ENCODE data around the gene COL26A1.
"Not testable (repeated sequence)": the region's sequence is repeated elsewhere in the genome, so short reads cannot be mapped to it uniquely, and the experiment has no call there.

Gene COL26A1

DNA sequence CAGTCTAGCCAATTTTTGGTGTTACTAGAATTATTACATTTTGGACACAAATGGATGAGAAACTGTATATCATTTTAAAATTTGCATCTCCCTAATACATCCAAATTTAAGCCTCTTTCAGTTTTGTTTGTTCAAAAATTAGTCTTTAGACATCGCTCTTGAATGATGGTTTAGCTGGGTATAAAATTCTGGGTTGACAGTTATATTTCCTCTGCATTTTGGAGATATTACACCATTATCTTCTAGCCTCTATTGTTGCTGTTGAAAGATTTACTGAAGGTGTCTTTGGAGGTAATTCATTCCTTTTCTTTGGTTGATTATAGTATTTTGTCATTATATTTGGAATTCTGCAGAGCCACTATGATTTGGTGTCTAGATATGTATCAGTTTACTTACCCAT, 116.5 kb downstream of the COL26A1 start:
- no peak overlapping the region for H2BK5ac ChIP-seq (ENCODE audit: low read length)
- no peak overlapping the region for H2BK15ac ChIP-seq (ENCODE audit: low read length)
- no peak overlapping the region for H3K14ac ChIP-seq (ENCODE audit: low read length)
- H2BK12ac ChIP-seq (ENCODE audit: low read length): no peak overlapping the region
- H3K4me2 ChIP-seq (ENCODE audit: insufficient read depth, low read length, poor library complexity, severe bottlenecking): no peak overlapping the region
- H3K4me3 ChIP-seq (ENCODE audit: low read length in 2 of 2): no peak overlapping the region
- DNase-seq (ENCODE audit: low spot score): no peak
- no peak overlapping the region for H2AK5ac ChIP-seq (ENCODE audit: low read depth, low read length)
- H3K79me1 ChIP-seq (ENCODE audit: low read depth, low read length): peaks cover 2% of the 10 kb centered on the region
- H4K8ac ChIP-seq (ENCODE audit: low read depth, low read length): no peak overlapping the region
- H3K4me1 ChIP-seq (ENCODE audit: control insufficient read depth in 2 of 2, insufficient read depth in 1 of 2, low read depth in 1 of 2, low read length in 2 of 2): no peaks in the 10 kb centered on the region
- H3K18ac ChIP-seq (ENCODE audit: low read length): no peak overlapping the region
- H2BK120ac ChIP-seq (ENCODE audit: low read depth, low read length): no peak overlapping the region
- H3K9ac ChIP-seq (ENCODE audit: low read depth, low read length, poor library complexity): no peak overlapping the region
- H3K36me3 ChIP-seq (replicated peaks in 1 of 2; ENCODE audit: control insufficient read depth in 2 of 2, insufficient read depth in 2 of 2, low read length in 2 of 2): peaks cover 0 to 2% of the 10 kb centered on the region in 2 donors
- H3K9me3 ChIP-seq (replicated peaks in 1 of 2; ENCODE audit: control insufficient read depth in 2 of 2, insufficient read depth in 1 of 2, low read depth in 1 of 2, low read length in 2 of 2): peaks cover 2 to 17% of the 10 kb centered on the region in 2 donors
- H3K27ac ChIP-seq (replicated peaks; ENCODE audit: low read length): no peak overlapping the region
- no peaks in the 10 kb centered on the region for H3K27me3 ChIP-seq (ENCODE audit: control insufficient read depth in 3 of 3, insufficient read depth in 3 of 3, low read depth in 1 of 3, low read length in 3 of 3)
- no peak overlapping the region for H3K4ac ChIP-seq (ENCODE audit: low read length)
- no peak overlapping the region for H3K23ac ChIP-seq (ENCODE audit: low read depth, low read length, poor library complexity)
- WGBS, 2 donors (ENCODE audit: extremely low coverage in 2 of 2, insufficient read length in 2 of 2, insufficient replicate concordance in 1 of 2): no CpG with 5 or more reads among the region's 1 CpG
- no peak overlapping the region for H4K91ac ChIP-seq (ENCODE audit: low read depth, low read length, poor library complexity)
- no peak overlapping the region for H2AFZ ChIP-seq (ENCODE audit: low read length)

DNA sequence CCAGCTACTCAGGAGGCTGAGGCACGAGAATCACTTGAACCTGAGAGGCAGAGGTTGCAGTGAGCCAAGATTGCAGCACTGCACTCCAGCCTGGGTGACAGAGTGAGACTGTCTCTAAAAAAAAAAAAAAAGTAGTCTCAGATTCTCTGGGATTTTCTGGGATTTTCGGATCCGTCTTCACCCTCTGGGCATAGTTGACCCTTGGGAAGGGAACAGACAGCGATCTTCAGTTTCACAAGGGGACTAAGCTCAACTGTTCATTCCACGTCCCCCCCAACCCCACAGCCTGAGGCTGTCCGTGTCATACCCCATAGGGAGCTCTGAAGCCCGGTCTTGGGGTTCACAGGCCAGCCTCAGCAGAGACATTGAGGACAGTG, 123.4 kb downstream of the COL26A1 start:
- not testable (repeated sequence) for H3K79me1 ChIP-seq (ENCODE audit: low read depth, low read length); H2AK5ac ChIP-seq (ENCODE audit: low read depth, low read length); H2BK120ac ChIP-seq (ENCODE audit: low read depth, low read length); H3K4ac ChIP-seq (ENCODE audit: low read length); H3K14ac ChIP-seq (ENCODE audit: low read length); DNase-seq (ENCODE audit: low spot score); H3K36me3 ChIP-seq (replicated peaks in 1 of 2; ENCODE audit: control insufficient read depth in 2 of 2, insufficient read depth in 2 of 2, low read length in 2 of 2); H3K9ac ChIP-seq (ENCODE audit: low read depth, low read length, poor library complexity); H3K27me3 ChIP-seq (ENCODE audit: control insufficient read depth in 3 of 3, insufficient read depth in 3 of 3, low read depth in 1 of 3, low read length in 3 of 3); H2BK5ac ChIP-seq (ENCODE audit: low read length); H3K23ac ChIP-seq (ENCODE audit: low read depth, low read length, poor library complexity); H4K91ac ChIP-seq (ENCODE audit: low read depth, low read length, poor library complexity); H2AFZ ChIP-seq (ENCODE audit: low read length); H4K8ac ChIP-seq (ENCODE audit: low read depth, low read length); H2BK12ac ChIP-seq (ENCODE audit: low read length); H3K4me3 ChIP-seq (ENCODE audit: low read length in 2 of 2); H3K9me3 ChIP-seq (replicated peaks in 1 of 2; ENCODE audit: control insufficient read depth in 2 of 2, insufficient read depth in 1 of 2, low read depth in 1 of 2, low read length in 2 of 2); H2BK15ac ChIP-seq (ENCODE audit: low read length)
- Histone ChIP-seq H3K4me2 (ENCODE audit: insufficient read depth, low read length, poor library complexity, severe bottlenecking) (peak overlapping the region; percentile 12), H3K18ac (ENCODE audit: low read length) (peak overlapping the region; percentile 84), H3K27ac (replicated peaks; ENCODE audit: low read length) (peak overlapping the region; percentile 59), H3K4me1 (ENCODE audit: control insufficient read depth in 2 of 2, insufficient read depth in 1 of 2, low read depth in 1 of 2, low read length in 2 of 2) (peaks cover 4 to 16% of the 10 kb centered on the region in 2 donors)
- WGBS, 2 donors (ENCODE audit: extremely low coverage in 2 of 2, insufficient read length in 2 of 2, insufficient replicate concordance in 1 of 2): no CpG with 5 or more reads among the region's 7 CpGs

DNA sequence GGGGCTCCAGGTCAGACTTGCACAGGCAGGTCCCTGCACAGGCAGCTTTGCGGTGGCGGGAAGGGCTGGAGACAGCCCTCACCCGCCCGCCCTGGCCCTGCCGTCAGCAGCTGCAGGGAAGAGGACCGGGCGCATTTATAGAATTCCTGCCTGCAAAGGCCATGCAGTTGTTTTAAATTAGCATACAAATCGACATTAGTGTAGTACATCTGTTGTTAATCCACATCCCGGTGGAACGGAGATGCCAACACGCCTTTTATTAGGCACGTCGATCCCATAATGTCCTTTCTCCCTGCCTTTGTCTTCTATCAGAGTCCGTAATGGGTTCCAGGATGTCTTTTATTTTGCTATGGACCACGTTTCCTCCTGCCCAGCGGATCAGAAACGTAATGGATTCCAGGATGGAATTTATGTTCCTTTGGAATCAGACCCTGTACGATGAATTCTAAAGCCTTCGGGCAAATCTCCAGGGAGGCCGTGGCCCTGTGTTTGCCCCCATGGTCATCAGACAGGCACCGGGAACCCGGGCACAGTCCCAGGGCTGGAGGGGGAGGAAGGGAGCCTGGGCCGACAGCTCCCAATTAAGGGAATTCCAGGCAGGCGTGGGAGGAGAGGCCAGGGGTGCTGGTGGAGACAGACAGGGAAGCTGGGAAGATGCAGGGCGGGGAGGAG, 123.9 kb downstream of the COL26A1 start:
- no peak overlapping the region for H2BK12ac ChIP-seq (ENCODE audit: low read length)
- no peaks in the 10 kb centered on the region for H3K79me1 ChIP-seq (ENCODE audit: low read depth, low read length)
- H2BK15ac ChIP-seq (ENCODE audit: low read length): no peak overlapping the region
- peak overlapping the region; percentile 59 for H3K27ac ChIP-seq (replicated peaks; ENCODE audit: low read length)
- H3K36me3 ChIP-seq (replicated peaks in 1 of 2; ENCODE audit: control insufficient read depth in 2 of 2, insufficient read depth in 2 of 2, low read length in 2 of 2): no peaks in the 10 kb centered on the region
- H2BK5ac ChIP-seq (ENCODE audit: low read length): no peak overlapping the region
- no peak overlapping the region for H3K23ac ChIP-seq (ENCODE audit: low read depth, low read length, poor library complexity)
- H3K4me1 ChIP-seq (ENCODE audit: control insufficient read depth in 2 of 2, insufficient read depth in 1 of 2, low read depth in 1 of 2, low read length in 2 of 2): peaks cover 4 to 16% of the 10 kb centered on the region in 2 donors
- H3K27me3 ChIP-seq (ENCODE audit: control insufficient read depth in 3 of 3, insufficient read depth in 3 of 3, low read depth in 1 of 3, low read length in 3 of 3): no peaks in the 10 kb centered on the region
- H3K4me3 ChIP-seq (ENCODE audit: low read length in 2 of 2): no peak overlapping the region
- H2AFZ ChIP-seq (ENCODE audit: low read length): no peak overlapping the region
- no peak overlapping the region for H4K8ac ChIP-seq (ENCODE audit: low read depth, low read length)
- H2BK120ac ChIP-seq (ENCODE audit: low read depth, low read length): no peak overlapping the region
- peaks cover 0 to 3% of the 10 kb centered on the region in 2 donors for H3K9me3 ChIP-seq (replicated peaks in 1 of 2; ENCODE audit: control insufficient read depth in 2 of 2, insufficient read depth in 1 of 2, low read depth in 1 of 2, low read length in 2 of 2)
- H3K4me2 ChIP-seq (ENCODE audit: insufficient read depth, low read length, poor library complexity, severe bottlenecking): peak overlapping the region; percentile 12
- WGBS, 2 donors (ENCODE audit: extremely low coverage in 2 of 2, insufficient read length in 2 of 2, insufficient replicate concordance in 1 of 2): no CpG with 5 or more reads among the region's 25 CpGs
- no peak overlapping the region for H3K4ac ChIP-seq (ENCODE audit: low read length)
- H4K91ac ChIP-seq (ENCODE audit: low read depth, low read length, poor library complexity): no peak overlapping the region
- peak overlapping the region; percentile 84 for H3K18ac ChIP-seq (ENCODE audit: low read length)
- no peak overlapping the region for H3K9ac ChIP-seq (ENCODE audit: low read depth, low read length, poor library complexity)
- H2AK5ac ChIP-seq (ENCODE audit: low read depth, low read length): no peak overlapping the region
- no peak overlapping the region for H3K14ac ChIP-seq (ENCODE audit: low read length)
- DNase-seq (ENCODE audit: low spot score): no peak

- Histone ChIP-seq H3K4me1 (ENCODE audit: control insufficient read depth in 2 of 2, insufficient read depth in 1 of 2, low read depth in 1 of 2, low read length in 2 of 2) (peaks cover 4 to 16% of the 10 kb centered on the region in 2 donors), H3K79me1 (ENCODE audit: low read depth, low read length) (no peaks in the 10 kb centered on the region), H3K27ac (replicated peaks; ENCODE audit: low read length) (no peak overlapping the region), H3K4me3 (ENCODE audit: low read length in 2 of 2) (no peak overlapping the region), H4K8ac (ENCODE audit: low read depth, low read length) (no peak overlapping the region), H3K9ac (ENCODE audit: low read depth, low read length, poor library complexity) (no peak overlapping the region), H3K27me3 (ENCODE audit: control insufficient read depth in 3 of 3, insufficient read depth in 3 of 3, low read depth in 1 of 3, low read length in 3 of 3) (no peaks in the 10 kb centered on the region), H2BK15ac (ENCODE audit: low read length) (no peak overlapping the region), H3K14ac (ENCODE audit: low read length) (no peak overlapping the region), H3K36me3 (replicated peaks in 1 of 2; ENCODE audit: control insufficient read depth in 2 of 2, insufficient read depth in 2 of 2, low read length in 2 of 2) (no peaks in the 10 kb centered on the region), H4K91ac (ENCODE audit: low read depth, low read length, poor library complexity) (no peak overlapping the region), H3K4ac (ENCODE audit: low read length) (no peak overlapping the region), H3K23ac (ENCODE audit: low read depth, low read length, poor library complexity) (no peak overlapping the region), H3K9me3 (replicated peaks in 1 of 2; ENCODE audit: control insufficient read depth in 2 of 2, insufficient read depth in 1 of 2, low read depth in 1 of 2, low read length in 2 of 2) (peaks cover 0 to 3% of the 10 kb centered on the region in 2 donors), H2BK12ac (ENCODE audit: low read length) (no peak overlapping the region), H3K4me2 (ENCODE audit: insufficient read depth, low read length, poor library complexity, severe bottlenecking) (no peak overlapping the region), H3K18ac (ENCODE audit: low read length) (peak overlapping the region; percentile 79), H2AFZ (ENCODE audit: low read length) (no peak overlapping the region), H2BK5ac (ENCODE audit: low read length) (peak overlapping the region; percentile 76), H2AK5ac (ENCODE audit: low read depth, low read length) (peak overlapping the region; percentile 2), H2BK120ac (ENCODE audit: low read depth, low read length) (no peak overlapping the region)
- whole genome bisulfite sequencing, 2 donors (ENCODE audit: extremely low coverage in 2 of 2, insufficient read length in 2 of 2, insufficient replicate concordance in 1 of 2): no CpG with 5 or more reads among the region's 4 CpGs
- DNase-seq (ENCODE audit: low spot score): no peak
Measured at GRCh38 chr7:101487105-101487458, 124.4 kb downstream of the COL26A1 start.

Data from neuronal stem cell (in vitro differentiated cells).